Transverse colon (tissue), 4 donors: ENCODE measurements around the gene GINS1. TPM values are rescaled to one million over a fixed set of nuclear protein-coding genes. Genes with fewer than 3 reads are reported as not detected.

Experiments used
- DNase-seq: peaks from one replicate; pipeline ENCODE4 v3.0.0-alpha.2; 2019
- H3K27ac ChIP-seq, 4 donors: fragments of 200-600 bp; sonication (generic); 2 replicates each; pipeline ENCODE4 v1.5.1; 2016 to 2018; ENCODE audit warnings: inconsistent platforms in 4 of 4
- H3K27me3 ChIP-seq: fragments of 200-600 bp; sonication (generic); 2 replicates; pipeline ENCODE4 v1.5.1; 2017; ENCODE audit warnings: inconsistent platforms
- H3K36me3 ChIP-seq, 4 donors: fragments of 200-600 bp; sonication (generic); 2 replicates each; pipeline ENCODE4 v1.5.1; 2017 to 2019; ENCODE audit warnings: inconsistent platforms in 4 of 4
- H3K4me1 ChIP-seq, 4 donors: fragments of 200-600 bp; sonication (generic); 2 replicates each; pipeline ENCODE4 v1.5.1; 2017 to 2020; ENCODE audit warnings: inconsistent platforms in 4 of 4
- H3K4me3 ChIP-seq, 4 donors: fragments of 200-600 bp; sonication (generic); 1 replicate in 1 of 4; 2 replicates in 3 of 4; pipeline versions ENCODE4 v1.5.1 to v1.6.1; 2017 to 2019; ENCODE audit warnings: inconsistent platforms in 4 of 4
- H3K9me3 ChIP-seq, 2 donors: fragments of 200-600 bp; sonication (generic); 2 replicates each; pipeline ENCODE4 v1.5.1; 2017 to 2019; ENCODE audit warnings: inconsistent platforms in 2 of 2
- CTCF ChIP-seq, 5 experiments: fragments of 200-600 bp in 3 of 5; fragments of 450-650 bp in 2 of 5; sonication (generic) in 3 of 5; IDR thresholded peaks; 1 replicate in 2 of 5; 2 replicates in 3 of 5; pipeline ENCODE4 v1.5.1; 2016 to 2017; ENCODE audit warnings: antibody characterized with exemption in 5 of 5, inconsistent platforms in 3 of 5, mild to moderate bottlenecking in 2 of 5, moderate library complexity in 1 of 5
- EP300 ChIP-seq: sonication (generic); formaldehyde crosslinking; IDR thresholded peaks from one replicate; pipeline ENCODE4 v1.6.1; 2017; ENCODE audit warnings: antibody characterized with exemption, low read depth
- POLR2A ChIP-seq: fragments of 450-650 bp; IDR thresholded peaks from one replicate; pipeline ENCODE4 v1.6.1; 2016; ENCODE audit warnings: antibody characterized with exemption, mild to moderate bottlenecking, moderate library complexity
- POLR2AphosphoS5 ChIP-seq, 3 donors: sonication (generic); formaldehyde crosslinking; IDR thresholded peaks; one replicate each; pipeline ENCODE4 v1.6.1; 2016; ENCODE audit warnings: antibody characterized with exemption in 3 of 3
- WGBS, 2 donors: methylation state at CpG; one replicate each; pipeline ENCODE4 v1.1.5; 2018; ENCODE audit warnings: low coverage in 1 of 2; 5-methylcytosine and 5-hydroxymethylcytosine counted together
- in situ Hi-C, 4 donors: fragments of 200-750 bp; cut with MboI; loops; one replicate each; pipeline versions ENCODE4 v1.15.0 to v1.15.1; 2017; ENCODE audit warnings: low sequenced_read_pairs in 3 of 4, low pct_ligation_motif_present in 1 of 4, low pct_unique_long_range_greater_than_20kb in 1 of 4
- intact Hi-C: fragments of 100-400 bp; cut with DNase I; formaldehyde crosslinking; loops from one replicate; pipeline ENCODE4 v1.15.1; 2023; ENCODE audit warnings: low total_unique reads
- total RNA-seq, 4 donors: library from RNA; depleted of rRNA; stranded (reverse); fragments of >200 nt; gene quantifications; one replicate each; pipeline ENCODE4 v1.1.0, GENCODE V29; 2016

Gene GINS1
- total RNA-seq, 4 donors from 2014 or later, result 1.3 to 1.4 TPM; not detected in 2

GRCh38 chr20:25376886-25377285 lies 30.6 kb upstream of the GINS1 start:
- DNase-seq, result no peak
- H3K27ac ChIP-seq, result no peak overlapping the region
- WGBS, 2 donors, result 85% methylated on average over 2 of the region's 2 CpGs; no CpG with 5 or more reads in 1 of the 2 donors
- TF ChIP-seq EP300 (no peak), CTCF (IDR thresholded peaks at IDR 0.05) (no peak), POLR2AphosphoS5 (IDR thresholded peaks at IDR 0.05) (no peak), POLR2A (no peak)
- H3K9me3 ChIP-seq, result no peaks in the 10 kb centered on the region
- no peaks in the 10 kb centered on the region for H3K36me3 ChIP-seq
- no peak overlapping the region for H3K4me3 ChIP-seq
- in situ Hi-C loops, result loop anchor here in 1 of 4 donors (25.0 kb wide), 1 partner anchor 315 kb away; the partner anchor contains the start of gene ACSS1
- peaks cover 0 to 13% (median 0%) of the 10 kb centered on the region in 4 donors for H3K4me1 ChIP-seq
- intact Hi-C loops, result no loop called here
- no peaks in the 10 kb centered on the region for H3K27me3 ChIP-seq

DNA sequence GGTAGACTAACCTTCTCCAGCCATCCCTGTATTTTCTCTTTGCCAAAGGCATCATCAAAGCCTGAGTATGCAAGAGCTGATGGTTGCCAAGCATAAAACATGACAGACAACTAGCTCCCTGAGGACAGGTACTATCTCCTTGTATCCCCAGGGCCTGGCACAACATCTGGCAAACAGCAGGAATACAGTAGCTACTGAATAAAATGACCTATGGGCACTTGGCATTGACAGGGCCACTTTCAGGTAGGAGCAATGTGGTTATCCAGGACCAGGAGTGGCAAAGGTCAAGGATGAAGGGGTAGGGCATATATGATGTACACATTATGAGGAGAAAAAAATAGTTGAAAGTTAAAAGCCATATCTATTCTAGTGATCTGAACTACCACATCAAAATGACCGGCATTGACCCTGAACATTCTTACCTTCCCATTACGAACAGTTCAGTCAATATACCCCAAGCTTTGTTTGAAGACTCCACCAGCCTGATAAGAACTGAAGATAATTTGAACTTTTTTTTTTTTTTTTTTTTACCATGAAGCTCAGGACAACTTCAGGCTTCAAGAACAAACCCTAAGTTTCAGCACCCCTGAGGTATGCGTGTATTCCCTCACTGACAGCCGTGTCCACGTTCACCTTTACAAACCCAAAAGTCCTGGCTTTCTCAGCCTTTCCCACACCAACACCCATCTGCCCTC lies 29.1 kb upstream of the GINS1 start:
- H3K36me3 ChIP-seq, result no peaks in the 10 kb centered on the region
- 96 to 98% methylated on average over 5 of the region's 5 CpGs for WGBS, 2 donors
- H3K27ac ChIP-seq, result no peak overlapping the region
- no peak for DNase-seq
- no peak for TF ChIP-seq POLR2AphosphoS5 (IDR thresholded peaks at IDR 0.05)
- TF ChIP-seq EP300, result no peak
- no peak for TF ChIP-seq POLR2A
- TF ChIP-seq CTCF (IDR thresholded peaks at IDR 0.05), result no peak
- H3K4me3 ChIP-seq, result no peak overlapping the region
- intact Hi-C loops (no loop called here), in situ Hi-C loops (loop anchor here in 1 of 4 donors (25.0 kb wide), 1 partner anchor 316 kb away; the partner anchor contains the start of gene ACSS1)
- no peaks in the 10 kb centered on the region for H3K27me3 ChIP-seq
- H3K4me1 ChIP-seq, result peaks cover 0 to 13% (median 0%) of the 10 kb centered on the region in 4 donors
- H3K9me3 ChIP-seq, result no peaks in the 10 kb centered on the region

GRCh38 chr20:25378884-25379733 lies 28.4 kb upstream of the GINS1 start:
- H3K9me3 ChIP-seq, result no peaks in the 10 kb centered on the region
- H3K4me1 ChIP-seq, result peaks cover 0 to 13% (median 0%) of the 10 kb centered on the region in 4 donors
- in situ Hi-C loops, result loop anchor here in 1 of 4 donors (25.0 kb wide), 1 partner anchor 317 kb away; the partner anchor contains the start of gene ACSS1
- WGBS, 2 donors, result 88 to 90% methylated on average over 6 to 10 of the region's 10 CpGs
- no peaks in the 10 kb centered on the region for H3K36me3 ChIP-seq
- intact Hi-C loops, result no loop called here
- no peak for DNase-seq
- no peak overlapping the region for H3K27ac ChIP-seq
- no peak for TF ChIP-seq CTCF (IDR thresholded peaks at IDR 0.05)
- no peak for TF ChIP-seq EP300
- no peak for TF ChIP-seq POLR2AphosphoS5 (IDR thresholded peaks at IDR 0.05)
- TF ChIP-seq POLR2A, result no peak
- no peaks in the 10 kb centered on the region for H3K27me3 ChIP-seq
- H3K4me3 ChIP-seq, result no peak overlapping the region
